T-cell (primary cell): ENCODE data around the gene ZNHIT2. TPM values are rescaled to one million over a fixed set of nuclear protein-coding genes. Genes with fewer than 3 reads are reported as not detected.
"Not testable (repeated sequence)": the region's sequence is repeated elsewhere in the genome, so short reads cannot be mapped to it uniquely, and the experiment has no call there.

Source experiments
- ATAC-seq, 4 experiments: fragments of 200-7000 bp in 3 of 4; fragments of 150-1000 bp in 1 of 4; cut with Tn5 transposase; replicated peaks in 1 of 4; 1 replicate in 3 of 4; 2 replicates in 1 of 4; pipeline ENCODE4 v1.10.0; 2021; ENCODE audit warnings: moderate library complexity in 3 of 4, mild to moderate bottlenecking in 2 of 4, moderate number of reproducible peaks in 1 of 4
- CTCF ChIA-PET, 2 donors: fragments of 300-600 bp; sonication (Branson Sonifier 250); formaldehyde crosslinking; loops; one replicate each; lab custom pipeline; 2022; ENCODE audit warnings: antibody characterized with exemption in 2 of 2; lab: Charles Lee
- POLR2A ChIA-PET, 2 donors: fragments of 300-600 bp; sonication (Branson Sonifier 250); formaldehyde crosslinking; loops; one replicate each; lab custom pipeline; 2022; ENCODE audit warnings: antibody characterized with exemption in 2 of 2; lab: Charles Lee
- DNase-seq, 35 experiments: peaks; one replicate each; pipeline versions ENCODE4 v3.0.0 to v3.0.0-alpha.2; 2013 to 2023
- H3K27ac ChIP-seq: one replicate; pipeline ENCODE4 v1.5.1; 2013; ENCODE audit warnings: low read length
- H3K27me3 ChIP-seq, 2 experiments: replicated peaks in 1 of 2; 1 replicate in 1 of 2; 2 replicates in 1 of 2; pipeline versions ENCODE4 v1.6.1 to v1.7.0; 2013; ENCODE audit warnings: low read length in 1 of 2, mixed read lengths in 1 of 2; ENCODE audit not compliant: control insufficient read depth in 2 of 2, insufficient read depth in 2 of 2; ENCODE audit errors: extremely low read depth in 1 of 2
- H3K36me3 ChIP-seq, 2 donors: 1 replicate in 1 of 2; 2 replicates in 1 of 2; pipeline versions ENCODE4 v1.6.1 to v1.7.0; 2013; ENCODE audit warnings: low read length in 1 of 2; ENCODE audit not compliant: control insufficient read depth in 2 of 2, insufficient read depth in 1 of 2; ENCODE audit errors: extremely low read depth in 1 of 2
- H3K4me1 ChIP-seq, 2 experiments: 1 replicate in 1 of 2; 2 replicates in 1 of 2; pipeline versions ENCODE4 v1.6.1 to v1.7.0; 2013; ENCODE audit warnings: low read length in 2 of 2, mixed read lengths in 1 of 2; ENCODE audit not compliant: insufficient read depth in 2 of 2, control insufficient read depth in 1 of 2; ENCODE audit errors: extremely low read depth in 1 of 2
- H3K4me3 ChIP-seq, 2 donors: 1 replicate in 1 of 2; 2 replicates in 1 of 2; pipeline versions ENCODE4 v1.5.1 to v1.7.0; 2013; ENCODE audit warnings: mild to moderate bottlenecking in 2 of 2, low read length in 1 of 2, moderate library complexity in 1 of 2; ENCODE audit not compliant: control insufficient read depth in 1 of 2; ENCODE audit errors: extremely low read depth in 1 of 2
- H3K9me3 ChIP-seq: 2 replicates; pipeline ENCODE4 v1.7.0; 2013
- H3K27ac Mint-ChIP-seq, 2 donors: one replicate each; pipeline ENCODE4 v1.8.0; 2020 to 2021; ENCODE audit warnings: mild to moderate bottlenecking in 2 of 2, mixed read lengths in 2 of 2
- H3K27me3 Mint-ChIP-seq, 2 donors: one replicate each; pipeline ENCODE4 v1.8.0; 2021 to 2022; ENCODE audit warnings: mixed read lengths in 2 of 2
- H3K36me3 Mint-ChIP-seq: one replicate; pipeline ENCODE4 v1.8.0; 2021; ENCODE audit warnings: mixed read lengths
- H3K4me1 Mint-ChIP-seq, 3 donors: one replicate each; pipeline ENCODE4 v1.8.0; 2020 to 2022; ENCODE audit warnings: mixed read lengths in 3 of 3, mild to moderate bottlenecking in 1 of 3
- H3K4me3 Mint-ChIP-seq, 3 donors: one replicate each; pipeline ENCODE4 v1.8.0; 2020 to 2022; ENCODE audit warnings: mild to moderate bottlenecking in 3 of 3, mixed read lengths in 3 of 3, moderate library complexity in 3 of 3
- H3K9me3 Mint-ChIP-seq, 3 donors: one replicate each; pipeline ENCODE4 v1.8.0; 2020 to 2022; ENCODE audit warnings: mixed read lengths in 3 of 3
- WGBS: methylation state at CpG from one replicate; pipeline ENCODE4 v1.1.5; 2013; ENCODE audit warnings: missing lambda C conversion rate; ENCODE audit not compliant: insufficient coverage; 5-methylcytosine and 5-hydroxymethylcytosine counted together
- total RNA-seq, 35 experiments: library from RNA in 6 of 35; stranded (reverse) in 6 of 35; fragments of 120-200 nt in 1 of 35; gene quantifications; one replicate each; pipeline versions ENCODE4 v1.2.1 to v1.2.4 and lab custom pipeline; 2013 to 2026

ZNHIT2 gene
- total RNA-seq, 5 donors from 2014 or later (not counting 1 experiment from before 2014, with no cell fraction given) = 7.0 to 20.4 (median 18.1) TPM

DNA sequence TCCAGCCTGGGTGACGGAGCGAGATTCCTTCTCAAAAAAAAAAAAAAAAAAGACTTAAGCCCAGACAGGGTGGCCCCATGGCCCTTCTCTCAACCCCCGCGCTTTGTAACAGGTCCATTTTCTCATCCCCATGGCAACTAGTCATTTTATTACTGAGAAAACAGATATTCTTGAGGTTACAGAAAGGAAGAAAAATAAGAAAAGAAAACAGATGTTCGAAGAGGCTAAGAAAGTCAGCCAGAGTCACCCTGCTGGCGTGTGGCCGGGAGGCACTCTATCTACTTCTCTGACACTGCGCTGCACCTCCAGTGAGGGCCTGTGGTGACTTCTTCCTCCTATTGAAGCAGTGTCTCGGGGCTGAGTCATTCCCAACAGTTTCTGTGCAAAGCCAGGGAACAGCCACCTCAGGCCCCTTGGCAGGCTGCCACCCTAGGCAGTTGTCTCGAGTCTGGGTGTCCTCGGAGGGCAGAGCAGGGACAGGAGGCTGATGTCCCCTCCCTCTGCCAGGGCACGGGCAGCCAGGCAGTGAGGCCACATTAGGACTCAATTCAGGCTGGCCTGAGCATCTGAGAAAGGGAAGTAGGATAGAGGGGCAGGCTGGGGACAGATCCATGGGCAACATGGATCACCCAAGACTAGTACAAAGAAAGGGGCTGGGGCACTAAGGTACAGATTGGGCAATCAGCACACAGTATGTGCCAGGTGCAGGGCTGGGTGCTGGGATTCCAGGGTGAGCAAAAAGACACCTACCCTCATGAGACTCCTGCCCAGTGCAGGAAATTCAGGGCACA is 33.2 kb upstream of the ZNHIT2 start:
- H3K27me3 Mint-ChIP-seq = peaks cover 0 to 3% of the 10 kb centered on the region in 2 donors
- ChIA-PET POLR2A (no interaction called here), CTCF (no interaction called here)
- peaks cover 0 to 4% of the 10 kb centered on the region in 2 experiments for H3K27me3 ChIP-seq
- H3K36me3 ChIP-seq = no peaks in the 10 kb centered on the region
- no peaks in the 10 kb centered on the region for H3K36me3 Mint-ChIP-seq
- ATAC-seq (no peak), DNase-seq (peak in 2 of 35 experiments; percentile 15 to 46)
- no peaks in the 10 kb centered on the region for H3K9me3 ChIP-seq
- WGBS = 25% methylated on average over 6 of the region's 12 CpGs
- no peak overlapping the region for H3K4me3 Mint-ChIP-seq
- no peak overlapping the region for H3K4me3 ChIP-seq
- H3K4me1 Mint-ChIP-seq = peaks cover 0 to 6% (median 0%) of the 10 kb centered on the region in 3 donors
- no peaks in the 10 kb centered on the region for H3K9me3 Mint-ChIP-seq
- no peaks in the 10 kb centered on the region for H3K4me1 ChIP-seq
- H3K27ac ChIP-seq = no peak overlapping the region
- no peak overlapping the region for H3K27ac Mint-ChIP-seq

DNA sequence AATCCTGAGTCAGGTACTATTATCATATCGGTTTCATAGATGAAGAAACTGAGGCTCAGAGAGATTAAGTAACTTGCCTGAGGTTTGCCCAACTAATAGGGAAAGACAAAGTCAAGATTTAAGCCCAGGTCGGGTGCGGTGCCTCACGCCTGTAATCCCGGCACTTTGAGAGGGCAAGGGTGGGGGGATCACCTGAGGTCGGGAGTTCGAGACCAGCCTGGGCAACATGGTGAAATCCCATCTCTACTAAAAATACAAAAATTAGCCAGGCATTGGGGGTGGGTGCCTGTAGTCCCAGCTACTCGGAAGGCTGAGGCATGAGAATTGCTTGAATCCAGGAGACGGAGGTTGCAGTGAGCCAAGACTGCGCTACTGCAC is 32.6 kb upstream of the ZNHIT2 start:
- H3K4me3 Mint-ChIP-seq, H3K9me3 Mint-ChIP-seq, H3K27me3 Mint-ChIP-seq, H3K4me1 ChIP-seq, H3K36me3 Mint-ChIP-seq, H3K27me3 ChIP-seq, H3K27ac Mint-ChIP-seq, ATAC-seq, H3K36me3 ChIP-seq, H3K4me3 ChIP-seq, CTCF ChIA-PET, DNase-seq, H3K9me3 ChIP-seq, POLR2A ChIA-PET, H3K4me1 Mint-ChIP-seq, H3K27ac ChIP-seq: not testable (repeated sequence)
- 85% methylated on average over 4 of the region's 10 CpGs for WGBS

DNA sequence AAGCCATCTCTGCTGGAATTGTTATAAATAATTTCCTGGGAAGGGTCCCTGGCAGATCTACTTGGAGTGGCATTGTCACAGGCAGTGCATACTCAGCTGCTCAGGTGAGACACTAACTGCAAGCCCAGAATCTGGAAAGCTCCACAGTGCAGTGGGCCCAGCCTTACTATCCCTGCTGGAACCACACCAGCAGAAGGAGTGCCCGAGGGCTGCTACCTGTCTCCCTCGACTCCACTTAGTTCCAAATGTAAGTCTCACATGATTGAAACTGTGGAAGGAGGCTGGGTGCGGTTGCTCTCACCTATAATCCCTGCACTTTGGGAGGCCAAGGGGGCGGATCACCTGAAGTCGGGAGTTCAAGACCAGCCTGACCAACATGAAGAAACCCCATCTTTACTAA is 31.2 kb upstream of the ZNHIT2 start:
- H3K36me3 ChIP-seq = no peaks in the 10 kb centered on the region
- no peak overlapping the region for H3K4me3 ChIP-seq
- H3K27me3 ChIP-seq = peaks cover 0 to 7% of the 10 kb centered on the region in 2 experiments
- CTCF ChIA-PET = interaction anchor here in 1 of 2 donors (0.6 kb wide), 1 partner anchor 267 kb away, joined by 3 read pairs; no protein-coding TSS in a partner anchor
- Mint-ChIP-seq H3K36me3 (no peaks in the 10 kb centered on the region), H3K9me3 (no peaks in the 10 kb centered on the region), H3K4me3 (no peak overlapping the region), H3K4me1 (peaks cover 0 to 6% (median 0%) of the 10 kb centered on the region in 3 donors), H3K27me3 (peaks cover 3 to 6% of the 10 kb centered on the region in 2 donors), H3K27ac (no peak overlapping the region)
- no CpG with 5 or more reads among the region's 5 CpGs for WGBS
- H3K9me3 ChIP-seq = no peaks in the 10 kb centered on the region
- H3K27ac ChIP-seq = no peak overlapping the region
- ATAC-seq (no peak), DNase-seq (no peak)
- no peaks in the 10 kb centered on the region for H3K4me1 ChIP-seq
- POLR2A ChIA-PET = no interaction called here

DNA sequence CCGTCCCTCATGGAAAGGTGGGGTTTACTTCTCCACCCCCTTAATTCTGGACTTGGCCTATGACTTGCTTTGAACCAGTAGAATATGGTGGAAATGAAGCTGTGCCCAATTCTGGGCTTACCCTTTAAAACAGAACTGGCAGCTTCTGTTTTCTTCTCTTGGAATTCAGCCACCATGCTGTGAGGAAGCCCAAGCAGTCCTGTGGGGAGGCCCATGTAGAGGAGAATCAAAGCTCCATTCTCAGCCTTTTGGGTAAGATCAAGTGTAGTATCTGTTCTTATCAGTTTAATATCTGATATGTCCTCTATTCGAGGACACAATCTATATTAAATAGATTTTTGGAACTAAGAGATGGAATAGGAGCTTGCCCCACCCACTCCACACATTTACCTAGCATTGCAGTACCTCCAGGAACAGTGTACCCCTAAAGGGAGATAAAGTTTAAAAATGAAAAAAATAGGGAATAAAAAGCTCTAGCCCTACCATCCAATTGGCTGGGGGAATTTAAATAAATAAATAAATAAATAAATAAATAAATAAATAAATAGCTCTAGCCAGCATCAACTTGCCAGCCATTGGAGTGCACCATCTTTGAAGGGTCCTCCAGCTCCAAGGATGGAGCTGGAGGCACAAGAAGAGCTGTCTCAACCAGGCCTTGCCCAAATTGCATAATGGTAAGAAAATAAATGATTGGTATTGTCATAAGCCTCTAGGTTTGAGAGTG is 30.0 kb upstream of the ZNHIT2 start:
- no peak for ATAC-seq
- POLR2A ChIA-PET = no interaction called here
- peaks cover 0 to 6% (median 0%) of the 10 kb centered on the region in 3 donors for H3K4me1 Mint-ChIP-seq
- H3K27ac Mint-ChIP-seq = no peak overlapping the region
- no CpG with 5 or more reads among the region's 2 CpGs for WGBS
- Histone ChIP-seq H3K36me3 (no peaks in the 10 kb centered on the region), H3K4me1 (no peaks in the 10 kb centered on the region), H3K27ac (no peak overlapping the region), H3K9me3 (no peaks in the 10 kb centered on the region), H3K4me3 (no peak overlapping the region), H3K27me3 (peaks cover 0 to 10% of the 10 kb centered on the region in 2 experiments)
- CTCF ChIA-PET = interaction anchor here (0.6 kb wide), 2 partner anchors 25 to 1933 kb away, joined by 3 read pairs; no protein-coding TSS in a partner anchor
- H3K27me3 Mint-ChIP-seq = peaks cover 0 to 7% of the 10 kb centered on the region in 2 donors
- no peaks in the 10 kb centered on the region for H3K9me3 Mint-ChIP-seq
- DNase-seq = no peak
- no peaks in the 10 kb centered on the region for H3K36me3 Mint-ChIP-seq
- no peak overlapping the region for H3K4me3 Mint-ChIP-seq

DNA sequence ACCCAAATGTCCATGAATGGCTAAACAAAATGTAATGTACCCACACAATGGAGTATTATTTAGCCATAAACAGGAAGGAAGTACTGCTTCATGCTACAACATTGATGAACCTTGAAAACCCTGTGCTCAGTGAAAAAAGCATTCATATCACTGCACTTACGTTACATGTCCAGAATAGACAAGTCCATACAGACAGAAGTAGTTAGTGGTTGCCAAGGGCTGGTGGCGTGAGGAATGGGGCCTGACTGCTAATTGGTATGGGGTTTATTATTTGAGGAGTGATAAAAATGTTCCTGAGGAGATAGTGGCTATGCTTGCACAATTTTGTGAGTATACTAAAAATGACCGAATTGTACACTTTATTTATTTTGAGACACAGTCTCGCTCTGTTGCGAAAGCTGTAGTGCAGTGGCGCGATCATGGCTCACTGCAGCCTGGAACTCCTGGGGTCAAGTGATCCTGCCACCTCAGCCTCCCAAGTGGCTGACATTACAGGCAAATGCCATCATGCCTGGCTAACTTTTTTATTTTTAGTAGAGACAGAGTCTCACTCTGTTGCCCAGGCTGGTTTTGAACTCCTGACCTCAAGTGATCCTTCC is 24.5 kb upstream of the ZNHIT2 start:
- CTCF ChIA-PET = no interaction called here

DNA sequence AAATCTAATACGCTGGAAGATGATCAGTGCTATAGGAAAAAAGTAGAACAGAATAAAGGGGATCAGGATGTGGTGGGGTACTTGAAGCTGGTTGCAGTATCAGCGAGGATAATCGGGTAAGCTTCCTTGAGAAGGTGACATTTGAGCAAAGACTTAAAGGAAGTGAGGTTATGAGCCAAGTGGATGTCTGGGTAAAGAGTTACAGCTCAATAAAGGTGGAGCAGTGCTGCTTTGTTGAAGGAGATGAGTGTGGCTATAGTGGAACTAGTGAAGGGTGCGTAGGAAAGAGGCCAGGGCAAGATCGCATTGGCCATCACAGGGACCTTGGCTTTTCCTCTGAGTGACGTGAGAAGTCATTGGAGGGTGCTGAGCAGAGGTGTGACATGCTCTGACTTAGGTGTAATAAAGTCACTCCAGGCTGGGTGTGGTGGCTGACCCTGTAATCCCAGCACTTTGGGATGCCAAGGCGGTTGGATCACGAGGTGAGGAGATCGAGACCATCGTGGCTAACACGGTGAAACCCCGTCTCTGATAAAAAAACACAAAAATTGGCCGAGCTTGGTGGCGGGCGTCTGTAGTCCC is 19.1 kb upstream of the ZNHIT2 start:
- peaks cover 24 to 40% of the 10 kb centered on the region in 2 experiments for H3K4me1 ChIP-seq
- Mint-ChIP-seq H3K9me3 (no peaks in the 10 kb centered on the region), H3K27ac (peak overlapping the region; percentile 96), H3K4me1 (peaks cover 40 to 47% (median 41%) of the 10 kb centered on the region in 3 donors), H3K4me3 (peak overlapping the region; percentile 64 to 98 (median 77)), H3K27me3 (no peaks in the 10 kb centered on the region), H3K36me3 (peaks cover 4% of the 10 kb centered on the region)
- H3K36me3 ChIP-seq = peaks cover 6 to 12% of the 10 kb centered on the region in 2 donors
- H3K27ac ChIP-seq = no peak overlapping the region
- ChIA-PET CTCF (interaction anchor here in 1 of 2 donors (0.7 to 2.0 kb wide), 3 partner anchors 26 to 1302 kb away, joined by 3 to 9 read pairs (median 3); partner anchors contain the start of gene MRPL11), POLR2A (no interaction called here)
- H3K4me3 ChIP-seq = no peak overlapping the region
- WGBS = 87% methylated on average over 15 of the region's 15 CpGs
- ATAC-seq (no peak), DNase-seq (peak in 1 of 35 experiments; percentile 8)
- peaks cover 0 to 2% of the 10 kb centered on the region in 2 experiments for H3K27me3 ChIP-seq
- H3K9me3 ChIP-seq = no peaks in the 10 kb centered on the region

More for the DNA sequence above, 24.5 kb upstream of the ZNHIT2 start:
- Mint-ChIP-seq H3K27ac (no peak overlapping the region), H3K4me1 (peaks cover 4 to 6% (median 5%) of the 10 kb centered on the region in 3 donors), H3K27me3 (peaks cover 0 to 7% of the 10 kb centered on the region in 2 donors), H3K4me3 (no peak overlapping the region), H3K36me3 (no peaks in the 10 kb centered on the region), H3K9me3 (no peaks in the 10 kb centered on the region)
- ATAC-seq (no peak), DNase-seq (no peak)
- no peak overlapping the region for H3K4me3 ChIP-seq
- no peak overlapping the region for H3K27ac ChIP-seq
- POLR2A ChIA-PET = no interaction called here
- H3K27me3 ChIP-seq = peaks cover 2 to 11% of the 10 kb centered on the region in 2 experiments
- H3K4me1 ChIP-seq = no peaks in the 10 kb centered on the region
- no peaks in the 10 kb centered on the region for H3K9me3 ChIP-seq
- 85% methylated on average over 5 of the region's 7 CpGs for WGBS
- H3K36me3 ChIP-seq = no peaks in the 10 kb centered on the region
